Esophagus squamous epithelium (tissue), 5 donors: ENCODE data around the gene MGA. TPM values are rescaled to one million over a fixed set of nuclear protein-coding genes. Genes with fewer than 3 reads are reported as not detected.
A peak's percentile ranks its signal among the peaks of the same experiment; 100 is the strongest.

Experiments used
- DNase-seq: peaks from one replicate; lab custom pipeline; 2025; lab: John Stamatoyannopoulos, UW
- H3K27ac ChIP-seq, 4 donors: fragments of 200-600 bp; sonication (generic); one replicate each; pipeline ENCODE4 v1.5.1; 2016 to 2019; ENCODE audit warnings: mild to moderate bottlenecking in 1 of 4
- H3K27me3 ChIP-seq, 4 donors: fragments of 200-600 bp; sonication (generic); 1 replicate in 3 of 4; 2 replicates in 1 of 4; pipeline versions ENCODE4 v1.5.1 to v1.6.0; 2017 to 2021; ENCODE audit warnings: antibody characterized with exemption in 1 of 4
- H3K36me3 ChIP-seq, 3 donors: fragments of 200-600 bp; sonication (generic); one replicate each; pipeline ENCODE4 v1.5.1; 2016 to 2019
- H3K4me1 ChIP-seq, 3 donors: fragments of 200-600 bp; sonication (generic); one replicate each; pipeline ENCODE4 v1.5.1; 2017 to 2019
- H3K4me3 ChIP-seq, 4 donors: fragments of 200-600 bp; sonication (generic); 1 replicate in 3 of 4; 2 replicates in 1 of 4; pipeline ENCODE4 v1.5.1; 2016 to 2019; ENCODE audit warnings: mild to moderate bottlenecking in 2 of 4, moderate library complexity in 1 of 4
- H3K9me3 ChIP-seq, 3 donors: fragments of 200-600 bp; sonication (generic); one replicate each; pipeline ENCODE4 v1.5.1; 2016 to 2019
- CTCF ChIP-seq, 6 experiments: fragments of 450-650 bp in 4 of 6; fragments of 200-600 bp in 2 of 6; sonication (generic) in 2 of 6; IDR thresholded peaks; one replicate each; pipeline ENCODE4 v1.5.1; 2016 to 2019; ENCODE audit warnings: antibody characterized with exemption in 6 of 6, mild to moderate bottlenecking in 4 of 6, moderate library complexity in 4 of 6
- POLR2A ChIP-seq, 4 donors: fragments of 450-650 bp; IDR thresholded peaks; one replicate each; pipeline ENCODE4 v1.6.1; 2017; ENCODE audit warnings: antibody characterized with exemption in 4 of 4, mild to moderate bottlenecking in 4 of 4, moderate library complexity in 3 of 4
- WGBS, 2 donors: methylation state at CpG; one replicate each; pipeline ENCODE4 v1.1.5; 2018; 5-methylcytosine and 5-hydroxymethylcytosine counted together
- intact Hi-C: fragments of 100-400 bp; cut with DNase I; formaldehyde crosslinking; loops from one replicate; pipeline ENCODE4 v1.15.0; 2022
- total RNA-seq, 4 donors: library from RNA; depleted of rRNA; stranded (reverse); fragments of >200 nt; gene quantifications; one replicate each; pipeline ENCODE4 v1.1.0, GENCODE V29; 2016
- donor health status: DM: yes; HTN: yes; CAD: no.

The MGA gene
- total RNA-seq, 4 donors from 2014 or later: 12.9 to 37.4 (median 15.1) TPM

GRCh38 chr15:41801185-41801584, 141.0 kb downstream of the MGA start:
- WGBS, 2 donors: 57 to 70% methylated on average over 3 of the region's 3 CpGs
- Histone ChIP-seq H3K27me3 (no peaks in the 10 kb centered on the region), H3K4me1 (peaks cover 34 to 93% (median 63%) of the 10 kb centered on the region in 3 donors), H3K36me3 (peaks cover 0 to 34% (median 5%) of the 10 kb centered on the region in 3 donors), H3K4me3 (no peak overlapping the region), H3K27ac (peak overlapping the region; percentile 41 to 88 (median 83)), H3K9me3 (no peaks in the 10 kb centered on the region)
- DNase-seq: no peak
- intact Hi-C loops: no loop called here
- TF ChIP-seq POLR2A (IDR thresholded peaks at IDR 0.05): no peak
- no peak for TF ChIP-seq CTCF (IDR thresholded peaks at IDR 0.05)

DNA sequence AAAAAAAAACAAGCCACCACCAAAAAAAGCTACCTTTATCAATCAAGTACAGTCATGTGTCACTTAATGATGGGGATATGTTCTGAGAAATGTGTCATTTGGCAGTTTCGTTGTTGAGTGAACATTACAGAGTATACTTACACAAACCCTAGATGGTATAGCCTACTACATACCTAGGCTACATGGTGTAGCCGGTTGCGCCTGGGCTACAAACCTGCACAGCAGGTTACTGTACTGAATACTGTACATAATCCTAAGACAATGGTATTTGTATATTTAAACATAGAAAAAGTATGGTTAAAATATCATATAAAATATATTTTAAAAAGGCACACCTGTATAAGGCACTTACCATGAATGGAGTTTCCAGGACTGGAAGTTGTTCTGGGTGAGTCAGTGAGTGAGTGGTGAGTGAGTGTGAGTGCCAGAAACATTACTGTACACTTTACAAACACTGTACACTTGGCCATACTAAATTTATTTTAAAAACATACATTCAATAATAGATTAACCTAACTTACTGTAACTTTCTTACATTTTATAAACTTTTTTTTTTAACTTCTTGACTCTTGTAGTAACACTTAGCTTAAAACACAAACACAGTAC, 141.7 kb downstream of the MGA start:
- DNase-seq: no peak
- peaks cover 34 to 93% (median 65%) of the 10 kb centered on the region in 3 donors for H3K4me1 ChIP-seq
- H3K9me3 ChIP-seq: no peaks in the 10 kb centered on the region
- WGBS, 2 donors: 34 to 65% methylated on average over 3 of the region's 3 CpGs
- peak overlapping the region; percentile 41 to 88 (median 83) for H3K27ac ChIP-seq
- H3K36me3 ChIP-seq: peaks cover 0 to 34% (median 5%) of the 10 kb centered on the region in 3 donors
- no peak overlapping the region for H3K4me3 ChIP-seq
- TF ChIP-seq POLR2A (IDR thresholded peaks at IDR 0.05) (no peak), CTCF (IDR thresholded peaks at IDR 0.05) (no peak)
- no peaks in the 10 kb centered on the region for H3K27me3 ChIP-seq
- intact Hi-C loops: no loop called here

GRCh38 chr15:41804361-41804760, 144.2 kb downstream of the MGA start:
- H3K27me3 ChIP-seq: no peaks in the 10 kb centered on the region
- H3K4me3 ChIP-seq: no peak overlapping the region
- WGBS, 2 donors: 21 to 37% methylated on average over 2 of the region's 2 CpGs
- peaks cover 29 to 84% (median 52%) of the 10 kb centered on the region in 3 donors for H3K4me1 ChIP-seq
- no peak for TF ChIP-seq CTCF (IDR thresholded peaks at IDR 0.05)
- TF ChIP-seq POLR2A (IDR thresholded peaks at IDR 0.05): no peak
- peaks cover 0 to 31% (median 5%) of the 10 kb centered on the region in 3 donors for H3K36me3 ChIP-seq
- intact Hi-C loops: no loop called here
- DNase-seq: peak; percentile 10
- H3K27ac ChIP-seq: peak overlapping the region; percentile 81 to 88 (median 87)
- no peaks in the 10 kb centered on the region for H3K9me3 ChIP-seq

- Histone ChIP-seq H3K4me3 (no peak overlapping the region), H3K27ac (peak overlapping the region; percentile 81 to 88 (median 87)), H3K36me3 (peaks cover 0 to 24% (median 5%) of the 10 kb centered on the region in 3 donors), H3K4me1 (peaks cover 29 to 87% (median 57%) of the 10 kb centered on the region in 3 donors), H3K9me3 (no peaks in the 10 kb centered on the region), H3K27me3 (no peaks in the 10 kb centered on the region)
- TF ChIP-seq CTCF (IDR thresholded peaks at IDR 0.05): no peak
- TF ChIP-seq POLR2A (IDR thresholded peaks at IDR 0.05): no peak
- WGBS, 2 donors: 12 to 33% methylated on average over 4 to 5 of the region's 8 CpGs
- intact Hi-C loops: no loop called here
- DNase-seq: no peak
Measured at GRCh38 chr15:41804916-41805666, 144.9 kb downstream of the MGA start.

- H3K4me3 ChIP-seq: no peak overlapping the region
- TF ChIP-seq POLR2A (IDR thresholded peaks at IDR 0.05) (no peak), CTCF (IDR thresholded peaks at IDR 0.05) (no peak)
- H3K27ac ChIP-seq: peak overlapping the region; percentile 81 to 88 (median 87)
- WGBS, 2 donors: 45 to 57% methylated on average over 2 to 3 of the region's 3 CpGs
- no peak for DNase-seq
- H3K36me3 ChIP-seq: peaks cover 0 to 19% (median 2%) of the 10 kb centered on the region in 3 donors
- H3K9me3 ChIP-seq: no peaks in the 10 kb centered on the region
- H3K27me3 ChIP-seq: no peaks in the 10 kb centered on the region
- intact Hi-C loops: no loop called here
- H3K4me1 ChIP-seq: peaks cover 29 to 89% (median 57%) of the 10 kb centered on the region in 3 donors
Measured at GRCh38 chr15:41805711-41806110, 145.5 kb downstream of the MGA start.
